Suprapubic skin (tissue), 3 donors: Measurements from ENCODE around the gene TMEM82.

Source experiments
- EP300 ChIP-seq: sonication (generic); formaldehyde crosslinking; IDR thresholded peaks from one replicate; pipeline ENCODE4 v1.6.1; 2017; ENCODE audit warnings: antibody characterized with exemption
- POLR2A ChIP-seq, 2 donors: fragments of 450-650 bp; IDR thresholded peaks; one replicate each; pipeline ENCODE4 v1.6.1; 2017; ENCODE audit warnings: antibody characterized with exemption in 2 of 2, mild to moderate bottlenecking in 2 of 2, moderate library complexity in 2 of 2
- TF ChIP-seq, protein P1 (sequence below), 2 donors: fragments of 200-600 bp in 1 of 2; fragments of 450-650 bp in 1 of 2; sonication (generic) in 1 of 2; IDR thresholded peaks; one replicate each; pipeline ENCODE4 v1.5.1; 2016 to 2019; ENCODE audit warnings: antibody characterized with exemption in 2 of 2, mild to moderate bottlenecking in 1 of 2, moderate library complexity in 1 of 2

DNA sequence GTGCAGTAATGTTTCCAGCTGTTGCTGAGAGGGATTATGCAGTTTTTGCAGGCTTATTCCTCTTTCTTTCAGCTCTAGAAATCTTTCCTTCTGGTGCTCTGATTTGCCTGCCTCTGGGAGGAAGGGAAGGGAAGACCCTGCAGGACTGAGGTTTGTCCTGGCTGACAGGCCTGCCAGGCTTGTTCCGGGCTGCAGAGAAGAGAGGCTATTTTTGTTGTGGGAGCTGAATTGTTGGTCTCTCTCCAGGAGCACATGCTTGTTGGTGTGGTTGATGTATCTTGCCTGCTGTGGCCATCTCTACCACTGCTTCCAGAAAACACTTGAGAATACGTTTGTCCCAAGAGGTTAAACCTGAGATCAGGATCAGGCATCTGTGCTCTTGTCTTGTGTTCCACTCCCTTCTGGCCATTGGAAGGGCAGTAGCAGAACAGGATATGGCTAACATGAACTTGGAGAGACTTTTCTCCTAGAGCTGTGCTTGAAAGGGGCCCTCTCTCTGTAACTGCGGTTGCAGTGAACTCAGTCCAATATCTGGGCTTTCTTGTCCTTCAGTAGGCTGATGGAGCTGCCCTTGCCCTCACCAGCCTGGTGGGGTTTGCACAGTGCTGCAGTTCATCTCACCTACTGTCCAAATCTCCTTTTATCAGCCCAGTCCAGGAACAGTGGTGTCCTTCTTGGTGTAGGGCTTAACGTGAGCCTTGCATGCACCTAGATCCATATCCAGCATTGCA lies 27.7 kb upstream of the TMEM82 start:
- TF ChIP-seq, protein P1, sequence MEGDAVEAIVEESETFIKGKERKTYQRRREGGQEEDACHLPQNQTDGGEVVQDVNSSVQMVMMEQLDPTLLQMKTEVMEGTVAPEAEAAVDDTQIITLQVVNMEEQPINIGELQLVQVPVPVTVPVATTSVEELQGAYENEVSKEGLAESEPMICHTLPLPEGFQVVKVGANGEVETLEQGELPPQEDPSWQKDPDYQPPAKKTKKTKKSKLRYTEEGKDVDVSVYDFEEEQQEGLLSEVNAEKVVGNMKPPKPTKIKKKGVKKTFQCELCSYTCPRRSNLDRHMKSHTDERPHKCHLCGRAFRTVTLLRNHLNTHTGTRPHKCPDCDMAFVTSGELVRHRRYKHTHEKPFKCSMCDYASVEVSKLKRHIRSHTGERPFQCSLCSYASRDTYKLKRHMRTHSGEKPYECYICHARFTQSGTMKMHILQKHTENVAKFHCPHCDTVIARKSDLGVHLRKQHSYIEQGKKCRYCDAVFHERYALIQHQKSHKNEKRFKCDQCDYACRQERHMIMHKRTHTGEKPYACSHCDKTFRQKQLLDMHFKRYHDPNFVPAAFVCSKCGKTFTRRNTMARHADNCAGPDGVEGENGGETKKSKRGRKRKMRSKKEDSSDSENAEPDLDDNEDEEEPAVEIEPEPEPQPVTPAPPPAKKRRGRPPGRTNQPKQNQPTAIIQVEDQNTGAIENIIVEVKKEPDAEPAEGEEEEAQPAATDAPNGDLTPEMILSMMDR (IDR thresholded peaks at IDR 0.05) = no peak
- no peak for TF ChIP-seq EP300
- no peak for TF ChIP-seq POLR2A (IDR thresholded peaks at IDR 0.05)
